HG03159 (cell line): ENCODE results near the gene DSTYK.

Source experiments
- ATAC-seq: cut with Tn5 transposase; IDR thresholded peaks from one replicate; pipeline ENCODE4 v1.9.1; 2021; ENCODE audit warnings: mild to moderate bottlenecking, moderate library complexity; ENCODE audit not compliant: unreplicated experiment

Gene DSTYK

GRCh38 chr1:205141236-205142101 is 70.0 kb downstream of the DSTYK start:
- peak; percentile 58 for ATAC-seq

GRCh38 chr1:205140113-205140512 is 71.4 kb downstream of the DSTYK start:
- ATAC-seq = no peak

GRCh38 chr1:205137901-205138300 is 73.6 kb downstream of the DSTYK start:
- no peak for ATAC-seq

DNA sequence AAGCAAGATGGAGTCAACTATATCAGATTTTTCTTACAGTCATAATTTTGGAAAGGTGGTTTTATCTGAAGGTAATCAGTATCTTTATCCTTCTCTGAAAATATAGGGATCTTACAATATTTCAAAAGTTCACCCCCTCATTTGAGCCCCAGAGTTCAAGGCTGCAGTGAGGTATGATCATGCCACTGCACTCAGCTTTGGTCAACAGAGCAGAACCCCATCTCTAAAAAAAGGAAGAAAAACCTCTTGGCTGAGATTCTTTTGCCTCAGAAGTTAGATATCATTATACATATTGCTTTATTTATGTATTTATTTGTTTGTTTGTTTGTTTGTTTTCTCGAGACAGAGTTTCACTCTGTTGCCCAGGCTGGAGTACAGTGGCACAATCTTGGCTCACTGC is 78.2 kb downstream of the DSTYK start:
- ATAC-seq = no peak

DNA sequence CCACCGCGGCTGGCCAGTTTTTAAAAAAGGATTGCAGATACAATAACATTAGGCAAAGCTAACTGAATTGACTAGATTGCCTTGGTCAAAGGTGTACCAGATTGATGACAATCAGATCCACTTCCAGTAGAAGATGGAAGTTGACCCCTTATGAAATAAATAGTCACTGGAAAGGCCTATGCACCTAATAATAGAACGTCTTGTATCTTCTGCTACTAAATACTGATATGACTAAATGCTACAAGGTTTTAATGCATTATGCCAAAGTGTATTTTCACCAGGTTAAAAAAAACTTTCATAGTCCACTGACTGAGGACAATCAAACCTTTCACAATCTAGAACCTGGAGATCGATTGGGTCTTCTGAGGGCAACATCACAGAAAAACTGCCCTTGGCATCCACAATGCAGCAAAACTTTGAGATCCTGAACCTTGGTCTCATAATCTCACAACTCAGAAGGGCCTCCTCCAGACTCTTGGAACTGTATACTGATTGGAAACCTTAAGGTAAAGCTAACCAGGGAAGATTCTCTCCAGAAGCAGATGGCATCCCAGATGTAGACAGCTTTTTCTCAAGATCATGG is 82.0 kb downstream of the DSTYK start:
- no peak for ATAC-seq

GRCh38 chr1:205128050-205128449 is 83.5 kb downstream of the DSTYK start:
- ATAC-seq = no peak

DNA sequence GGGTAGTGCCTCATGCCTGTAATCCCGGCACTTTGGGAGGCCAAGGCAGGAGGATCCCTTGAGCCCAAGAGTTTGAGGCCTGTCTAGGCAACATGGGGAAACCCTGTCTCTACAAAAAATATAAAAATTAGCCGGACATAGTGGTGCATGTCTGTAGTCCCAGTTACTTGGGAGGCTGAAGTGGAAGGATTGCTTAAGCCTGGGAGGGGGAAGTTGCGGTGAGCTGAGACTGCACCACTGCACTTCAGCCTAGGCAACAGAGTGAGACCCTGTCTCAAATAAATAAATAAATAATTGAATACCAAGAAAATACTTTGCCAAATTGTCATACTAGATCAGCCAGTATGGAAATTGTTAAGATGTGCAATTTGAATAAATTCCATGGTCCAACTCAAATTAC is 83.9 kb downstream of the DSTYK start:
- ATAC-seq = no peak

DNA sequence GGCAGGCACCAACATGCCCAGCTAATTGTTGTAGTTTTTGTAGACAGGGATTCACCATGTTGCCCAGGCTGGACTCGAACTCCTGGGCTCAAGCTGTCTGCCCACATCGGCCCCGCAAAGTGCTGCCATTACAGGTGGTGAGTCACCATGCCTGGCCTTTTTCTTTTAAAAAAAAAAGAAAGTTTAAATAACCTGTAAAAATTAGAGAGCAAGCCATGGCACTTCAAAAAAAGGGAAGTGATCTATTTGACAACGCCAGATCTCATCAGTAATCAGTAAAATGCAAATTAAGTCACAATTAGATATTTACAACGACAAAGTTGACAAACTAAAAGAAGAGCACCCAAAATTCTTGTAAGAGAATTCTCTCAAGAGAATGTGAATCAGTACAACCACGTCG is 86.8 kb downstream of the DSTYK start:
- no peak for ATAC-seq

- no peak for ATAC-seq
Measured at GRCh38 chr1:205122489-205122882, 89.0 kb downstream of the DSTYK start.

GRCh38 chr1:205121660-205122488 is 89.6 kb downstream of the DSTYK start, which contains the start of gene RBBP5:
Gene RBBP5 (minus strand): TSS chr1:205121978. CDS start chr1:205121873, 105 bp downstream.
- peak; percentile 86 for ATAC-seq

- no peak for ATAC-seq
Measured at GRCh38 chr1:205118752-205119151, 92.8 kb downstream of the DSTYK start.

GRCh38 chr1:205111354-205111753 is 100.1 kb downstream of the DSTYK start:
- ATAC-seq = no peak

DNA sequence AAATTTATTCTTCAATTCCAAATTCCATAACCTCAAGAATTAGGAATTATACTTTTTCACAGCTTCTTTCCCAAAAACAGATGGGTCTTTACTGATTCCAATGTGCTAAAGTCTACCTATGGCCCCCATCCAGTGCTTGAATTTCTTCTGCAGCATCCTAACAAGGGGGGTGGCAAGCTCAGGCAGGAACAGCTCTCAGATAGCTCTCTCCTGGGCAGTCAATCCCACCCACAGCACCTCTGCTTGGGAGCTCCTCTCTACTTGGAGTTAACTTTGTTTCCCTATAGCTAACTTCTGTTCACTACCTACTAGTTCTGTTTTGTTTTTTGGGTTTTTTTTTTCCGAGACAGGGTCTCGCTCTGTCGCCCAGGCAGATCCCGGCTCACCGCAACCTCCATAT is 101.8 kb downstream of the DSTYK start:
- ATAC-seq = no peak

DNA sequence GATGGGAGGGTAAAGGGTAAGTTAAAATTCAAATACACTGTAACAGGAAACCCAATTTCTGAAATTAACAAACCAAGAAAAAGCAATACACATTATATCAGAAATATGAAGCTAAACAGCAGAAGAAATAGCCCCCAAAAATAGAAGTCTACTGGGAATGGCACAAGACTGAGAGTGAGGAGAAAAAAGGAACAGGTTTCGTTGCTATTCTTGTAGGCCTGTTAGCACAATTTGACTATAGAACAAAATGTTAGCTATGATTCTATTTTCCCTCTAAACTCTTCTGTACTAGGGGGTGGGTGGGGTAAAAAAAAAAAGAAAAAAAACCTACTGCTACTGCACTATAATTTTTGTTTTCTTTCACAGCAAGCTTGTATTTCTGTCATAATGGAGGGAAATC is 102.2 kb downstream of the DSTYK start:
- no peak for ATAC-seq

DNA sequence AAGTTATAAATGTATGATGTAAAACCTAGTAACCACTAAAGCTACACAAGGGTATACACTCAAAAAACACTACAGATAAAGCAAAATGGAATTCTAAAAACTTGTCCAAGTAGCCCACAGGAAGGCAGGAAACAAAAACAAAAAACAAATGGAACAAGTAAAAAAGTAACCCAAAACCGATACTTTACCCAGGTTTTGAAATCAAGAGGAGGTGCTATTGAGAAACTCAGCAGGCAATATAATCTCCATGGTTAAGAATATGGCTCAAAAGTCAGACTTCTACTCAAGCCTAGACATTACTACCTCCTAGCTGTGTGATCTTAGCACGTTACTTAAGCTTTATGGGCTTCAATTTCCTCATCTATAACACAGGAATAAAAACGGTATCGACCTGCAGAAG is 103.0 kb downstream of the DSTYK start:
- ATAC-seq = no peak

GRCh38 chr1:205107327-205107726 is 104.2 kb downstream of the DSTYK start:
- no peak for ATAC-seq

DNA sequence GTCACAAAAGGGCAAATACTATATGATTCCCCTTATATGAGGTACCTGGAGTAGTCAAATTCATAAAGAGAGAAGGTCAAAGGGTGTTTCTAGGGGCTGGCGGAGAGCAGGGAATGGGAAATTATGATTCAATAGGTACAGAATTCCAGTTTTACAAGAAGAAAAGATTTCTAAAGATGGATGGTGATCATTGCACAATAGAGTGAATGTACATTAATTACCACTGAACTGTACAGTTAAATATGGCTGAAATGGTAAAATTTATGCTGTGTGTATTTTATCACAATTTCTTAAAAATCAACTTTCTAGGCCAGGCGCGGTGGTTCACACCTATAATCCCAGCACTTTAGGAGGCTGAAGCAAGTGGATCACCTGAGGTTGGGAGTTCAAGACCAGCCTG is 109.1 kb downstream of the DSTYK start:
- no peak for ATAC-seq

- no peak for ATAC-seq
Measured at GRCh38 chr1:205098242-205098641, 113.3 kb downstream of the DSTYK start.

GRCh38 chr1:205095422-205095821 is 116.1 kb downstream of the DSTYK start:
- no peak for ATAC-seq
